ENCODE results near the gene ACP7.
"Not testable (repeated sequence)": the region's sequence is repeated elsewhere in the genome, so short reads cannot be mapped to it uniquely, and the experiment has no call there.

DNA sequence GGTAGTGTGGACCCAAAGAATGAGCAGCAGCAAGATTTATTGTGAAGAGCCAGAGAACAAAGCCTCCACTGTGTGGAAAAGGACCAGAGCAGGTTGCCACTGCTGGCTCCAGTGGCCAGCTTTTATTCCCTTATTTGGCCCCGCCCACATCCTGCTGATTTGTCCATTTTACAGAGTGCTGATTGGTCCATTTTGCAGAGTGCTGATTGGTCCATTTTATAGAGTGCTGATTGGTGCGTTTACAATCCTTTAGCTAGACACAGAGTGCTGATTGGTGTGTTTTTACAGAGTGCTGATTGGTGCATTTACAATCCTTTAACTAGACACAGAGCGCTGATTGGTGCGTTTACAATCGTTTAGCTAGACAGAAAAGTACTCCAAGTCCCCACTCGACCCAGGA is 15.9 kb upstream of the ACP7 start:
- not testable (repeated sequence) for TF ChIP-seq POLR2AphosphoS5 (IDR thresholded peaks at IDR 0.05; ENCODE audit: low read depth, low read length); POLR2A (IDR thresholded peaks at IDR 0.05; ENCODE audit: low read depth, low read length); TAF1 (IDR thresholded peaks at IDR 0.05; ENCODE audit: borderline replicate concordance, low read depth, low read length)

Data from GM12892 (cell line).